NT2/D1 (cell line): ENCODE data around the gene COP1.

ENCODE experiments used
- YY1 ChIP-seq: IDR thresholded peaks from 2 replicates; pipeline ENCODE4 v1.6.1; 2011; ENCODE audit not compliant: insufficient read length, insufficient read depth
- ZNF274 ChIP-seq: IDR thresholded peaks from 2 replicates; pipeline ENCODE4 v1.6.1; 2011; ENCODE audit warnings: mild to moderate bottlenecking, low read depth, low read length

GRCh38 chr1:176165573-176165972 lies 41.5 kb downstream of the COP1 start:
- TF ChIP-seq YY1 (no peak), ZNF274 (no peak)
